Mesangial cell (primary cell): Measurements from ENCODE around the gene SLC4A8. TPM values are rescaled to one million over a fixed set of nuclear protein-coding genes. Genes with fewer than 3 reads are reported as not detected.

Experiments used
- total RNA-seq: library from RNA; depleted of rRNA; stranded (reverse); fragments of >200 nt; gene quantifications from 2 replicates; pipeline ENCODE4 v1.2.3, GENCODE V29; 2015

Gene SLC4A8
- total RNA-seq = 1.1 and 1.3 TPM in 2 replicates

GRCh38 chr12:51424662-51425539 lies at the start of gene SLC4A8:
TSS of gene SLC4A8 (plus strand) at chr12:51424831. CDS start at chr12:51424988, 157 bp downstream.

GRCh38 chr12:51391283-51392123 lies 33.1 kb upstream of the SLC4A8 start, which contains the start of gene GALNT6:
TSS of gene GALNT6 (minus strand) at chr12:51391406. CDS start at chr12:51379781, 11,625 bp downstream.

Other genes with a start within 250 kb of the SLC4A8 start
- 6.5 and 8.5 TPM in 2 replicates for gene POU6F1, start 206.8 kb upstream of the SLC4A8 start, total RNA-seq
- 242 and 371 TPM in 2 replicates for gene DAZAP2, start 186.0 kb upstream of the SLC4A8 start, total RNA-seq
- gene SMAGP, start 154.4 kb upstream of the SLC4A8 start, total RNA-seq = 24.0 and 25.9 TPM in 2 replicates
- not detected in 2 replicates for gene BIN2, start 100.7 kb upstream of the SLC4A8 start, total RNA-seq
- not detected in 2 replicates for gene CELA1, start 78.2 kb upstream of the SLC4A8 start, total RNA-seq
- 23.6 and 57.5 TPM in 2 replicates for gene GALNT6, start 33.4 kb upstream of the SLC4A8 start, total RNA-seq
- gene SCN8A, start 166.4 kb downstream of the SLC4A8 start, total RNA-seq = 1.6 and 5.1 TPM in 2 replicates